H54 (cell line): Measurements from ENCODE around the gene UTY.

ENCODE experiments used
- DNase-seq: peaks from one replicate; pipeline ENCODE4 v3.0.0; 2011; ENCODE audit warnings: low spot score, mixed read lengths; ENCODE audit not compliant: insufficient read length
- FAIRE-seq: peaks from 3 replicates; lab custom pipeline; 2011; peaks lifted over from hg19 to GRCh38; lab: Jason Lieb, UNC
- POLR2A ChIP-seq: IDR thresholded peaks from 2 replicates; pipeline ENCODE4 v1.6.1; 2011; ENCODE audit warnings: low read depth, mild to moderate bottlenecking, low read length

UTY gene

DNA sequence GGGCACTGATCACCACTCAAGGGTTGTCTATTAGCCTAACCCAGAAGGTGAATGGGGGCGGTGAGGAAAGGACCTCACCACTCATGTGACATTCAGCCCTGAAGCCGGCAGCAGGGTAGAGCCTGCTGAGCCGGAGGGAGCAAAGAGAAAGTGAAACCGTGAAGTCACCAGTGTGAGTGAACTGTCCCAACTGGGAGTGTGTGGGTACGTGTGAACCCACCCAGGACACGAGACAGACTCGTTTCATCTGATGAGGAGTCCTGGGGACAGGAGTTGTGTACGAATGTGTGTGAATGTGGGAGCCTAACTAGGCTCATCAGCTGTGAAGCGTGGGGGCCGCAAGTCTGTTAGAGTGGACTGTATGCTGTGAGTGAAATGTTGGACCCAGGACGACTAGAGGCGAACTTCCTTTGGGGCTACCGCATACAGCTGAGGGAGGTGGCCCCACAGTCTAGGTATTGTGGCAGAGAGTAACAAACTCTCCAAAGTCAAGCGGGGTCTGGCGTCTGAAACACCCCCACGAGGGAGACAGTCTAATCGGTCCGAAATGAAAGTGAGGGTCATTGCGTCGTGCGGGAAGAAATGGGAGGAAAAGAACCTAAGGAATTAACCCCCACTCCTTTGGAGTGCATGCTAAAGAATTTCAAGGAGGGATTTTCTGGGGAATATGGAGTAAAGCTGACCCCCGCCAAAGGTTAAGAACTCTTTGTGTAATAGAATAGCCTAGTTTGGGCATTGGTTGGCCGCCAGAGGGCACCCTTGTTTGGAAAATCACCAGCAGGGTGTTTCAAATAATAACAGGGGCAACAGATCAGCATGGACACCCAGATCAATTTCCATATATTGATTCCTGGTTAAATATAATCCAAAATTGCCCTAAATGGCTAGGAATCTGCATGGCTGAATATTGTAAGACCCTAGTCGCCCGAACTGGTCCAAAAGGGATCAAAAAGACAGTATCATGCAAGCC is 43.6 kb downstream of the UTY start:
- FAIRE-seq = no peak
- DNase-seq = no peak
- TF ChIP-seq POLR2A = no peak

DNA sequence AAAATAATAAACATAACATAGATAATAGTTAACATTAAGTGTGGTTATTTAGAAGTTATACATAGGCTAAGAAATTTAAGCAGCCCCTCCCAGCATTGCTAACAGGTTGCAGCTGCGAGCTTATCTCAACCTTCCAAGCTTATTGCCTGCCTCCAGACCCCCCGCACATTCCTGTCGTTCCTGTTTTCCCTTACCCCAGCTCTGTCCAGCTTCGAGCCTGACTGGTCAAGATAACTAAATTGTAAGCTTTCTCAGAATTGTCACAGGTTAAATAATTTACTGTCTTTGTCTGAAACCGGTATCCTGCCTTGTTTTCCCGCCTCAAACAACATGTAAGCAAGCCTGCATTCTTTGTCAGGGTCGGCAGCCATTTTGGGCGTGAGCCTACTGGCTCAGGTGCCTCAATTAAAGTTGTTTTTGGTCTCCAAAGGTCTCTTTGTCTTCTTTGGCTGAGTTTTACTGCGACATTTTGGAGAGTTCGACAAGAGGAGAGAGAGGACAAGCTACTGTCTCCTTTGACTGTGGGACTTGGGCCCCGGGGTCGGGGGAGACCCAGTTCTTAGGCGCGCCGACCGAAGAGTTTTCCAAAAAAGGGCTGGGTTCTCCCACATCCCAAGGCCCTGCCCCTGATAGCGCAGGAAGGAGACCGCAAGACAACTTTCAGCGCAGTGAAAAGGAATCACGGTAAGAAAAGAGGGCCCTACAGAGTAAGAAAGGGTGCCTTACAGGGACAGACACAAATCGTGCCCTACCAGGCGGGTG is 44.4 kb downstream of the UTY start:
- TF ChIP-seq POLR2A = no peak
- FAIRE-seq (no peak), DNase-seq (no peak)

DNA sequence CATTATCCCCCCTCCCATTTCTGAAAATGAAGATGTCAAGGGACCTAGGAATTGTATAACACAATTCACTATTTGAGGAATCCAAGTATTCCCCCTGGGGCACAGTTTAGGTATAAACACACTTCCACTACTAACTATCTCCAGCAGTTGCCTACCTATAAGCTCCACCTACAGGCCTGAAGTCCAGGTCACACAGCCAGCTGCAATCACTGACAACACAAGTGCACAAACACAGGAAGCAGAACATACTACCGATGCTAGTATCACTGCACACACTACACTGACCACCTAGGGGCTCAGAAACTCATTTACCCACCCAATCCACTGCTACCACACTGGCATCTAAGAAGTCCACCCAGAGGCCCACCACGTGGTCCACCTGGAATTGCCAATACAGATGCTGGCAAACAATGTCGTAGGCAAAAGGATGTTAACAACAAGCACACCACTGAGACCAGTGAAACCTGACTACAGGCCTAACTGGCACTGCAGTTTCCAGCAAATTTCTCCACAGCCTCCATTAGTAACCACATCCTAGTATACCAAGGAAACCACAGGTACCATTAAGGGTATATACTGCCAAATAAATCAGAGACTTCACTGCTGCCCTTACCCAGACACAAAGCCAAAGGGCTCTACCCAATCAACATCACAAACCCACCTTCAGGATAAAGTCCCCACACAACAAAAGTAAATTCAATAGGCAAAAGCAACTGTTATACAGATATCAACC is 47.4 kb downstream of the UTY start:
- DNase-seq (no peak), FAIRE-seq (no peak)

DNA sequence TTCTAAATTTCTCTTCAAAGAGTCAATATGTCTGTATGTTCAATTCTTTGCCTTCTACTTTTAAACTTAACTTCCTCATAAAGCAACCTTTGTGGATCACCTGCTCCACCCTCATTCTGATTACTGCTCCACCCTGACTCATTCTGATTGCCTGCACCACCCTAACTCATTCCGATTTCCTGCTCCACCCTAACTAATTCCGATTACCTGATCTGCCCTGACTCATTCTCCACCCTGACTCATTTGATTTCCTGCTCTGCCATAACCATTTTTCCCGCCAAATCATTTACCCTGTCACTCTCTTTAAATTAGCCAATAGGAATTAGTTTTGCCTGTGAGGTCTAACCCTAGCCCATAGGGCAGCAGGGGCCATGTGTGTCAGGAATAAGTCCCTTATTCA is 50.3 kb downstream of the UTY start:
- DNase-seq (no peak), FAIRE-seq (no peak)

More for the DNA sequence above, 47.4 kb downstream of the UTY start:
- no peak for TF ChIP-seq POLR2A

DNA sequence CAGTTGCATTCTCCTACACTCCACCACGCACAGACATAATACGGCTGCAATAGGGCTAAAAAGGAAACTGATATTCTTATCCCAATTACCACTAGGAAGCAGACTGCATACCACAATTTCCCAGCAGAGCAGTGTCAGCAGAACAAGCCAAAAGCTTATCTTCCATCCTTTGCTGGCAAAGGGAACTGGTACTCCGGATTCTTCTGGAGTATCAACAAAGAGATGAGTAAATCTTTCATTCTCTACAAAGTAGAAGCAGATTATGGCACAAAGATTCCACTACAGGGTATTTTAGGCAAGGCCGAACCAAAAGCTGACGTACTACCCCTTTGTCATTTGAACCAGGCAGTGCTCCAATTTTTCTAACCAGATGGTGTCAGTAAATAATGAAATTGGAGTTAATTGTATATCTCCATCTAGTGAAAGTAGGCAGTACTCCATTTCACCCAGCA is 56.5 kb downstream of the UTY start:
- no peak for TF ChIP-seq POLR2A
- FAIRE-seq = no peak
- DNase-seq = no peak

More for the DNA sequence above, 50.3 kb downstream of the UTY start:
- TF ChIP-seq POLR2A = no peak

DNA sequence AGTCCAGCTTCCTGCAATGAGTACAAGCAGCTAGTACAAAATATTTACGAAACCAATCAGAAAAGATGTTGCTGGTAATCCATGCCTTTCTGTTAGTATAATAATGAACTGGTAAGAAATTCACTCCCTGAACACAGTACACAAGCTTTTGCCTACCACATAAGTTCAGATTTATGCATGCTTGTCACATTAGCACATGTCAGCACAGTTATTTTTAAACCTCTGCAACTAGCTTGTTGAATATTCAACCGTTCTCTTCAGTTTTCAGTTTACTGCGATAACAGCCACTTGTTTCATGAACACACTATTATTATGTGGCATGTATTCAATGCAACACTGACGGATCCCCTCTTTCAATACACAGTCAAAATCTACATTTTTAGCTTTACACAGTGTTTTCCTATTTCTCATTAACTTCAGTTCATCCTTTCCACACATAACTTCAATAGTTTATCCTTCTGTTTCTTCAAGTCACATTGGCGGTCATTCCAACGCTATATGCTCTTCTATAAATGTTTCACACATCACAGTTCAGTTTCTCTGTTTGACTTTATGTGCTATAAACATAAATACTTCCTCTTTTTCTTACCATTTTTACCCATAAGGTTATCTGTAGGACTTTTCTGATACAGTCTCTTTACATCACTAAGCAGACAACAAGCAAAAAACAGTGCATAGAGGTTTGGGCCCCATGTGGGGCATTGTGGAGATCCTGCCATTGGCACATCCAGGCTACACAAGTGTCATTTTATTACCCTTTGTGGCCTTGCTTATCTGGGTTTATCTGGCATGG is 62.8 kb downstream of the UTY start:
- no peak for FAIRE-seq
- no peak for TF ChIP-seq POLR2A
- no peak for DNase-seq

DNA sequence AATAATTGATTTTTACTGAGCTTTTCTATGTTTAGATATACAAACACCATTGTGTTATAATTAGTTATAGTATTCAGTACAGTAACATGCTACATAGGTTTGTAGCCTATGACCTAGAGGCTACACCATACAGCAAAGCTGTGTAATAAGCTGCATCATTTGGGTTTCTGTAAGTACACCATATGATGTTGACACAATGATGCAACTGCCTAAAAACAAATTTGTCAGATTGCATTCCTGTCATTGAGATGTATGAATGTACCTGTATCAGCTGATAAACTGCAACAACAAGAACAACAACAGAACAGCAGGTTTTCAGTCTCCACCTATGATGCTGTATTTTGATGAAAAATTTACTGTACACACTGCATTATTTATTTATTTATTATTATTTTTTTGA is 64.3 kb downstream of the UTY start:
- FAIRE-seq (no peak), DNase-seq (no peak)
- TF ChIP-seq POLR2A = no peak

DNA sequence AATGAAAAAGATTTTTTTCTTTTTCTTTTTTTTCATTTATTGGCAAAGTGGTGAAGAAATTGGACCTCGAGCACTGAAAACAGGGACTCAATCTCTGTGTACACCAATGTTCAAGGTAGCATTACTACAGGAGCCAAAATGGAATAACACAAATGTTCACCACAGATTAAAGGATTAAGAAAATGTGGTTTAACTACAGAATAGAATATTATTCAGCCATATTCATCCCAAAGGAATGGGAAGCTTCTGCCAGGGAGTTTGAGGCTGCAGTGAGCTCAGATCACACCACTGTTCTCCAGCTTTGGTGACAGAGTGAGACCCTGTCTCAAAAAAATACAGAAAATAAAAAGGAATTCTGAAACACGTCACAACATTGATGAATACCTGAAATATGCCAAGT is 81.0 kb downstream of the UTY start:
- no peak for FAIRE-seq
- DNase-seq = no peak
- no peak for TF ChIP-seq POLR2A

DNA sequence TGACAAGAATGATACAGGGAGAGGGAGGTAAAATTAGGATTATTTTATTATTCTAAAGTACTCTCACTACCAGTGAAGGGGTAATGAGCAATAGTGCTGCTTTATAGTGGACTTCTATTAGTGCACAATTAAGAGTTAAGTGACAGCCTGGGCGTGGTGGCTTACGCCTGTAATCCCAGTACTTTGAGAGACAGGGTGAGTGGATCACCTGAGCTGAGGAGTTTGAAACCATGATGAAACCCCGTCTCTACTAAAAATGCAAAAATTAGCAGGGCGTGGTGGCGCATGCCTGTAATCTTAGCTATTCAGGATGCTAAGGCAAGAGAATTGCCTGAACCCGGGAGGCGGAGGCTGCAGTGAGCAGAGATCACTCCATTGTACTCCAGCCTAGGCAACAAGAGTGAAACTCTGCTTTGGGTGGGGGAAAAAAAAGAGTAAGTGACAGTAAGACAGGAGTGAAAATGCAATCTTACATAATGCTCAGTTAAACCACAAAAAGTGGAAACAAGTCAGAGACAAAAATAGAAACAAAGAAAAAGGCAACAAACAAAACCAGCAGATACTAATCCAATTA is 98.6 kb downstream of the UTY start:
- DNase-seq (no peak), FAIRE-seq (no peak)
- TF ChIP-seq POLR2A = no peak

DNA sequence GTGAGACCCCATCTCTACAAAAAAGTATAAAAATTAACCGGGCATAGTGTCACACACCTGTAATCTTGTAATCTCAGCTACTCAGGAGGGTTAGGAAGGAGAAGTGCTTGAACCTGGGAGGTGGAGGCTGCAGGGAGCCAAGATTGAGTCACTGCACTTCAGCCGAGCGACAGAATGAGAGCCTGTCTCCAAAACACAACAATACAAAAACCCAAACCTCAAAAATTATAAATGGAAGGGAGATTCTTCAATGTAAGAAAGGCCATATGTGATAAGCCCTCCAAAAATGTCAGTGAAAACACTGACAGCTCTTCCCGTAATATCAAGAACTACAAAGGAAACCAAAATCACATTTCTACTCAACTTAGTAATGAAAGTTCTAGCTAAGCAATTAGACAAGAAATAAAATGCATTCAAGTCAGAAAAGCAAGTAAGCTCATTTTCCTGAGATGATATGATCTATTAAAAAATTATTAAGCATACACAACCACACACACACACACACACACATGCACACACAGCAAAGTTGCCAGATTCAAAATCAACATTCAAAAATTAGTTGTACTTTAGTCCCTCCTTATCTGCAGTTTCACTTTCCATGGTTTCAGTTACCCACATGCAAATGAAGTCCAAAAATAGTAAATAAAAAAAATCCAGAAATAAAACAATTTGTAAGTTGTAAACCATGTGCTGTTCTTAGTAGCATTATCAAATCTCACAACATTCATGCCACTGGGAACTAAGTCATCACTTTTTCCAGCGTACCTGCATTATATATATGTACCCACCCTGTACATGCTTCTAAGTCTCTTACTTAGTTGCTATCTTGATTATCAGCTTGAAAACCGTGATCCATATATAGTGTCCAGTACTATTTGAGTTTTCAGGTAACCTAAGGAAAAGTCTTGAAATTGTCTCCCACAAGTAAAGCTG is 108.7 kb downstream of the UTY start:
- no peak for DNase-seq
- FAIRE-seq = no peak
- no peak for TF ChIP-seq POLR2A

DNA sequence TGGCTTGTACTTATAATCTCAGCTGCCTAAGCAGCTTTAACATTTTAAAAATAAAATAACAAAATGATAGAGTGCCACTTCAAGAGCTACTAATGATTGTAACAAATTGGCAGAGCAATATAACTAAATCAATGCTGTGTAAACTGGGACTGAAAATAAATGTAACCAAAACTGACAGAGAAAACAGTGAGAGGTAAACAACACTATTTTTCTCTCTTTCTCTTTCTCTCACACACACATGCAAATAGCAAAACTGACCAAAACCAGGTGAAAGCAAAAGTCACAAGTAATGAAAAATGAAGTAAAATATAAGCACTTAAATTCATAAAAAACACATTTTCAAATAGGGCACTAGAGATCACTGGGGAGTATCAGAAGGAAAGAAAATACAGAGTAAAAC is 109.6 kb downstream of the UTY start:
- no peak for FAIRE-seq

DNA sequence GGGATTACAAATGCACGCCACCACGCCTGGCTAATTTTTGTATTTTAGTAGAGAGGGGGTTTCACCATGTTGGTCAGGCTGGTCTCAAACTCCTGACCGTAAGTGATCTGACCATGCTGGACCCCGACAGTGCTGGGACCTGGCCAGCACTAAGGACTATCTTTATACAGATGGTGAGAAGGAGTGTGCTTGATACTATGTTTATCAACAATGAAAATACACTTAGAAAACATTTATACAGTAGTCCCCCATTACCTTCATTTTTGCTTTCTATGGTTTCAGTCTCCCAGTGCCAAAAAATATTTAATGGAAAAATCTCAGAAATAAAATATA is 111.4 kb downstream of the UTY start:
- TF ChIP-seq POLR2A = no peak
- FAIRE-seq (no peak), DNase-seq (no peak)

More for the DNA sequence above, 109.6 kb downstream of the UTY start:
- TF ChIP-seq POLR2A = no peak
- DNase-seq = no peak
